ENCODE data around the gene CHPF.

Gene CHPF

GRCh38 chr2:219506802-219507526 is 36.6 kb downstream of the CHPF start (continued):
- no peak for TF ChIP-seq ZNF704 (tag by site-specific recombination; IDR thresholded peaks at IDR 0.05)
- TF ChIP-seq ZNF843 (tag by site-specific recombination; IDR thresholded peaks at IDR 0.05), result no peak
- TF ChIP-seq BCL11A (tag by site-specific recombination; IDR thresholded peaks at IDR 0.05; ENCODE audit: low read depth), result no peak

- Histone ChIP-seq H3K36me3 (ENCODE audit: control insufficient read depth in 2 of 2, insufficient read depth in 1 of 2, low read length in 2 of 2) (peaks cover 0 to 53% of the 10 kb centered on the region in 2 experiments; a peak in 2 of 3 replicates), H3K4me1 (ENCODE audit: control insufficient read depth, insufficient read depth, low read length) (peaks cover 2% of the 10 kb centered on the region), H3K4me3 (ENCODE audit: low read depth, low read length) (no peak overlapping the region), H3K9me3 (ENCODE audit: control insufficient read depth, insufficient read depth, low read depth, low read length) (no peaks in the 10 kb centered on the region), H3K27ac (ENCODE audit: extremely low read depth, low read depth, low read length) (no peak overlapping the region)
- TF ChIP-seq GLIS2 (tag by site-specific recombination; IDR thresholded peaks at IDR 0.05) (peak; percentile 40; the same call in 1 of the 2 replicates), ZIC2 (tag by site-specific recombination; IDR thresholded peaks at IDR 0.05) (peak; percentile 66), ZNF600 (tag by site-specific recombination; IDR thresholded peaks at IDR 0.05) (peak; percentile 74), ZNF266 (tag by site-specific recombination; IDR thresholded peaks at IDR 0.05; ENCODE audit: low read depth) (no peak), ZNF560 (tag by site-specific recombination; IDR thresholded peaks at IDR 0.05; ENCODE audit: borderline replicate concordance) (no peak)
- POLR2A ChIA-PET, result no interaction called here
- CTCF ChIA-PET, result interaction anchor here (0.7 to 0.8 kb wide), 2 partner anchors 35 to 102 kb away, joined by 5 to 6 read pairs; no protein-coding TSS in a partner anchor
These were observed 37.3 kb downstream of the CHPF start for GRCh38 chr2:219506153-219506801.

- H3K4me3 ChIP-seq (ENCODE audit: low read depth, low read length), result no peak overlapping the region
- H3K4me1 ChIP-seq (ENCODE audit: control insufficient read depth, insufficient read depth, low read length), result peaks cover 2% of the 10 kb centered on the region
- CTCF ChIA-PET, result no interaction called here
- no peaks in the 10 kb centered on the region for H3K9me3 ChIP-seq (ENCODE audit: control insufficient read depth, insufficient read depth, low read depth, low read length)
- TF ChIP-seq OVOL3 (tag by site-specific recombination; IDR thresholded peaks at IDR 0.05), result no peak
- TF ChIP-seq ZNF280C (tag by site-specific recombination; IDR thresholded peaks at IDR 0.05), result no peak
- no peak for TF ChIP-seq ZNF23 (tag by site-specific recombination; IDR thresholded peaks at IDR 0.05; ENCODE audit: borderline replicate concordance)
- TF ChIP-seq ZNF184 (tag by site-specific recombination; IDR thresholded peaks at IDR 0.05), result no peak
- no peak for TF ChIP-seq ZNF24 (tag by site-specific recombination; IDR thresholded peaks at IDR 0.05)
- TF ChIP-seq PRDM2 (tag by site-specific recombination; IDR thresholded peaks at IDR 0.05; ENCODE audit: borderline replicate concordance), result no peak
- no peak for TF ChIP-seq ZNF449 (tag by site-specific recombination; IDR thresholded peaks at IDR 0.05)
- no peak for TF ChIP-seq ZNF544 (tag by site-specific recombination; IDR thresholded peaks at IDR 0.05)
- no peak for TF ChIP-seq ZNF423 (tag by site-specific recombination; IDR thresholded peaks at IDR 0.05)
- no peak for TF ChIP-seq ZNF48 (tag by site-specific recombination; IDR thresholded peaks at IDR 0.05)
- TF ChIP-seq SP7 (tag by site-specific recombination; IDR thresholded peaks at IDR 0.05), result no peak
- TF ChIP-seq ZNF146 (tag by site-specific recombination; IDR thresholded peaks at IDR 0.05), result no peak
- H3K36me3 ChIP-seq (ENCODE audit: control insufficient read depth in 2 of 2, insufficient read depth in 1 of 2, low read length in 2 of 2), result peaks cover 0 to 53% of the 10 kb centered on the region in 2 experiments; a peak in 2 of 3 replicates
- POLR2A ChIA-PET, result no interaction called here
- no peak overlapping the region for H3K27ac ChIP-seq (ENCODE audit: extremely low read depth, low read depth, low read length)
These were observed 38.0 kb downstream of the CHPF start for GRCh38 chr2:219505585-219505984.

All from HEK293 (cell line).